Endothelial cell of umbilical vein (primary cell): ENCODE measurements around the gene ADARB1. TPM values are rescaled to one million over a fixed set of nuclear protein-coding genes. Genes with fewer than 3 reads are reported as not detected.

ENCODE experiments used
- BruUV-seq: library from RNA; stranded (reverse); fragments of 400-500 nt; replicated peaks from 2 replicates; lab custom pipeline; 2021; lab: Mats Ljungman, UMichigan
- CTCF ChIA-PET: fragments of 300-600, 350-600 bp; sonication (Branson Sonifier 250); formaldehyde crosslinking; loops from one replicate; lab custom pipeline; 2021; ENCODE audit warnings: antibody characterized with exemption, inconsistent platforms; lab: Charles Lee
- POLR2A ChIA-PET: fragments of 300-600, 350-600 bp; sonication (Branson Sonifier 250); formaldehyde crosslinking; loops from one replicate; lab custom pipeline; 2021; ENCODE audit warnings: antibody characterized with exemption, inconsistent platforms; lab: Charles Lee
- DNase-seq: peaks from one replicate; pipeline ENCODE4 v3.0.0-alpha.2; 2011; ENCODE audit warnings: low read depth, low spot score
- FAIRE-seq: peaks from 2 replicates; lab custom pipeline; 2011; peaks lifted over from hg19 to GRCh38; lab: Jason Lieb, UNC
- H2AFZ ChIP-seq: 2 replicates; pipeline ENCODE4 v1.6.0; 2012; ENCODE audit warnings: low read depth, low read length, control low read depth, inconsistent platforms
- H3K27ac ChIP-seq: 2 replicates; pipeline ENCODE4 v1.5.1; 2011; ENCODE audit warnings: low read depth, mild to moderate bottlenecking, control low read depth, low read length, moderate library complexity; ENCODE audit not compliant: insufficient read depth
- H3K27me3 ChIP-seq, 2 experiments: 2 replicates each; pipeline versions ENCODE4 v1.6.0 to v1.6.1; 2011; ENCODE audit warnings: low read length in 2 of 2, mixed read lengths in 1 of 2; ENCODE audit not compliant: control insufficient read depth in 2 of 2, insufficient read depth in 2 of 2
- H3K36me3 ChIP-seq, 2 experiments: 2 replicates in 1 of 2; 3 replicates in 1 of 2; pipeline ENCODE4 v1.5.1; 2011; ENCODE audit warnings: low read length in 2 of 2, mild to moderate bottlenecking in 1 of 2, moderate library complexity in 1 of 2; ENCODE audit not compliant: control insufficient read depth in 2 of 2, insufficient read depth in 2 of 2; ENCODE audit errors: extremely low read depth in 1 of 2
- H3K4me1 ChIP-seq: 3 replicates; pipeline ENCODE4 v1.5.1; 2011; ENCODE audit warnings: mild to moderate bottlenecking, low read length; ENCODE audit not compliant: control insufficient read depth, insufficient read depth; ENCODE audit errors: extremely low read depth
- H3K4me2 ChIP-seq: 2 replicates; pipeline ENCODE4 v1.6.1; 2011; ENCODE audit warnings: low read length, control low read depth, mixed read lengths; ENCODE audit not compliant: insufficient read depth
- H3K4me3 ChIP-seq, 3 experiments: fragments of 200-600 bp in 1 of 3; sonication (generic), shearing (Covaris generic) in 1 of 3; replicated peaks in 1 of 3; 2 replicates each; pipeline ENCODE4 v1.5.1; 2011 to 2016; ENCODE audit warnings: control low read depth in 3 of 3, low read length in 3 of 3, mild to moderate bottlenecking in 2 of 3, inconsistent platforms in 1 of 3, low read depth in 1 of 3, moderate library complexity in 1 of 3; ENCODE audit not compliant: insufficient read depth in 1 of 3
- H3K79me2 ChIP-seq: 2 replicates; pipeline ENCODE4 v1.6.0; 2012; ENCODE audit warnings: low read length, inconsistent platforms; ENCODE audit not compliant: control insufficient read depth, insufficient read depth
- H3K9ac ChIP-seq: replicated peaks from 2 replicates; pipeline ENCODE3; 2011; ENCODE audit warnings: low read length, control low read depth; ENCODE audit not compliant: insufficient read depth; ENCODE audit errors: extremely low read depth
- H3K9me1 ChIP-seq: replicated peaks from 3 replicates; pipeline ENCODE4 v1.6.0; 2011; ENCODE audit warnings: mild to moderate bottlenecking, low read length; ENCODE audit not compliant: control insufficient read depth, insufficient read depth; ENCODE audit errors: extremely low read depth
- H3K9me3 ChIP-seq: replicated peaks from 2 replicates; pipeline ENCODE4 v1.5.1; 2012; ENCODE audit warnings: low read length, inconsistent platforms; ENCODE audit not compliant: control insufficient read depth, insufficient read depth
- H4K20me1 ChIP-seq: replicated peaks from 2 replicates; pipeline ENCODE3; 2011; ENCODE audit warnings: mild to moderate bottlenecking, low read length; ENCODE audit not compliant: control insufficient read depth, insufficient read depth; ENCODE audit errors: extremely low read depth
- EZH2 ChIP-seq: IDR thresholded peaks from 2 replicates; pipeline ENCODE4 v1.6.1; 2012; ENCODE audit warnings: borderline replicate concordance, low read depth, mild to moderate bottlenecking, moderate library complexity, low read length, inconsistent platforms; ENCODE audit not compliant: severe bottlenecking
- GATA2 ChIP-seq: IDR thresholded peaks from 2 replicates; pipeline ENCODE4 v1.7.0; 2011; ENCODE audit warnings: low read depth, mild to moderate bottlenecking, moderate library complexity, mixed read lengths, low read length; ENCODE audit not compliant: insufficient read length, insufficient read depth
- JUN ChIP-seq: IDR thresholded peaks from 2 replicates; pipeline ENCODE4 v1.6.1; 2011; ENCODE audit warnings: borderline replicate concordance, low read depth; ENCODE audit not compliant: insufficient read length, insufficient read depth
- POLR2A ChIP-seq: IDR thresholded peaks from 2 replicates; pipeline ENCODE4 v1.6.1; 2012; ENCODE audit warnings: low read depth, mild to moderate bottlenecking, control low read depth, low read length
- POLR2AphosphoS5 ChIP-seq: IDR thresholded peaks from 2 replicates; pipeline ENCODE4 v1.6.1; 2012; ENCODE audit warnings: low read depth, mild to moderate bottlenecking, control low read depth, low read length, moderate library complexity; ENCODE audit not compliant: insufficient read depth
- dilution Hi-C: fragments of 300-500 bp; cut with MboI; formaldehyde crosslinking; loops from one replicate; pipeline ENCODE4 v1.15.0; 2019; ENCODE audit warnings: low sequenced_read_pairs; ENCODE audit not compliant: extremely low pct_ligation_motif_present
- intact Hi-C: fragments of 100-400 bp; cut with micrococcal nuclease; formaldehyde crosslinking; loops from one replicate; pipeline ENCODE4 v1.10.0; 2022
- polyA plus RNA-seq, 4 experiments: library from polyadenylated mRNA; depleted of rRNA in 3 of 4; stranded (reverse) in 3 of 4; unstranded in 1 of 4; fragments of >200 nt; gene quantifications; 2 replicates each; pipeline versions ENCODE4 v1.2.1 to v1.2.3, GENCODE V29; 2011 to 2012; ENCODE audit warnings: missing spikeins in 1 of 4
- total RNA-seq: library from RNA; stranded (reverse); gene quantifications from 2 replicates; pipeline ENCODE4 v1.2.3, GENCODE V29; 2021
- TF ChIP-seq, protein P1 (sequence below), 2 donors: IDR thresholded peaks; 1 replicate in 1 of 2; 2 replicates in 1 of 2; pipeline ENCODE4 v1.5.1; 2011; ENCODE audit warnings: low read length in 2 of 2, mild to moderate bottlenecking in 2 of 2, moderate library complexity in 2 of 2, control low read depth in 1 of 2, inconsistent platforms in 1 of 2, low read depth in 1 of 2; ENCODE audit not compliant: insufficient read depth in 1 of 2; ENCODE audit errors: extremely low read depth in 1 of 2
- TF ChIP-seq, protein P2 (sequence below): IDR thresholded peaks from 2 replicates; pipeline ENCODE4 v1.6.1; 2011; ENCODE audit not compliant: insufficient read depth, insufficient read length

The ADARB1 gene
- total and polyA plus RNA-seq, 2 donors (not counting 3 experiments of a cell fraction or from before 2014, with no cell fraction given): 32.5 to 54.3 TPM

DNA sequence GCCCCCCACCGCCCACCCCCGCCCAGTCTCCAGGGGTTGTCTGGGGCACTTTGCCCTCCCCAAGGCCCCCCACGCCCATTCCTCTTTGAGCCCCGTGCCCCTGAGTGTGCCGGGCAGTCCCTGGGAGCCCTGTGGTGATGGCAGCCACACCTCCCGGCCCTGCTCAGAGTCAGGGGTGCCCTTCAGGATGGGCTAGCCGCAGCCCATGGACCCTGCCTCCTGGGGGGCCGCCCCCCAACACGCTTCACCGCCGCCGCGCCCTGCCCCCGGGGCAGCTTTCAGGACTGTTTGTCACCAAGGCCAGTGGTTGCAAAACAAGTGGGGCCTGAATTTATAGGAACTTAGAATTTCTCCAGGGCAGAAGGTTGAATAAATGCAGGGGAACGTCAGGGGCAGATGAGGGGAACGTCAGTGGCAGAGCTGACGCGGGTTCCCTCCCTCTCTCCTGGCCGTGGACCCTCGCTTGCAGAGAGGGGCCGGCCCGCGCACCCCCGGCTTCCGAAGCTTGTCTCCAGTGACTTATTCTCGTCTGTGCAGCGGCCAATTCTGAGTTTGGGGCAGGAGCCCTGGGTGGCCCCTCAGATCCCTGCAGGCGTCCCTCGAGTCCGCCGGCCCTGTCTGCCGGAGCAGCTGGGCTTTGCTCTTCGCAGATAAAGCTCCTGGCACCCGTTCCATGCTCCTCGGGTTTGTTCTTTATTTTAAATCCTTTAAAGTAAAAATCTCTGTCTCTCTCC lies 41.2 kb upstream of the ADARB1 start:
- no peak for DNase-seq
- no peaks in the 10 kb centered on the region for H3K36me3 ChIP-seq
- H3K4me1 ChIP-seq: no peaks in the 10 kb centered on the region
- H4K20me1 ChIP-seq: no peaks in the 10 kb centered on the region
- no peak overlapping the region for H3K27ac ChIP-seq
- no peak for FAIRE-seq
- no peak overlapping the region for H2AFZ ChIP-seq
- no peaks in the 10 kb centered on the region for H3K9me3 ChIP-seq
- no peak overlapping the region for H3K9ac ChIP-seq
- no peak overlapping the region for H3K4me3 ChIP-seq
- no peaks in the 10 kb centered on the region for H3K79me2 ChIP-seq
- intact Hi-C loops (no loop called here), dilution Hi-C loops (no loop called here)
- BruUV-seq: no TSS peak
- no peak overlapping the region for H3K4me2 ChIP-seq
- H3K27me3 ChIP-seq: no peaks in the 10 kb centered on the region
- H3K9me1 ChIP-seq: no peaks in the 10 kb centered on the region
- TF ChIP-seq, protein P1, sequence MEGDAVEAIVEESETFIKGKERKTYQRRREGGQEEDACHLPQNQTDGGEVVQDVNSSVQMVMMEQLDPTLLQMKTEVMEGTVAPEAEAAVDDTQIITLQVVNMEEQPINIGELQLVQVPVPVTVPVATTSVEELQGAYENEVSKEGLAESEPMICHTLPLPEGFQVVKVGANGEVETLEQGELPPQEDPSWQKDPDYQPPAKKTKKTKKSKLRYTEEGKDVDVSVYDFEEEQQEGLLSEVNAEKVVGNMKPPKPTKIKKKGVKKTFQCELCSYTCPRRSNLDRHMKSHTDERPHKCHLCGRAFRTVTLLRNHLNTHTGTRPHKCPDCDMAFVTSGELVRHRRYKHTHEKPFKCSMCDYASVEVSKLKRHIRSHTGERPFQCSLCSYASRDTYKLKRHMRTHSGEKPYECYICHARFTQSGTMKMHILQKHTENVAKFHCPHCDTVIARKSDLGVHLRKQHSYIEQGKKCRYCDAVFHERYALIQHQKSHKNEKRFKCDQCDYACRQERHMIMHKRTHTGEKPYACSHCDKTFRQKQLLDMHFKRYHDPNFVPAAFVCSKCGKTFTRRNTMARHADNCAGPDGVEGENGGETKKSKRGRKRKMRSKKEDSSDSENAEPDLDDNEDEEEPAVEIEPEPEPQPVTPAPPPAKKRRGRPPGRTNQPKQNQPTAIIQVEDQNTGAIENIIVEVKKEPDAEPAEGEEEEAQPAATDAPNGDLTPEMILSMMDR (IDR thresholded peaks at IDR 0.05; ENCODE audit: extremely low read depth in 1 of 2, insufficient read depth in 1 of 2, low read depth in 1 of 2, low read length in 2 of 2): no peak
- TF ChIP-seq POLR2AphosphoS5 (no peak), POLR2A (no peak), GATA2 (no peak), JUN (no peak), EZH2 (no peak)
- TF ChIP-seq, protein P2, sequence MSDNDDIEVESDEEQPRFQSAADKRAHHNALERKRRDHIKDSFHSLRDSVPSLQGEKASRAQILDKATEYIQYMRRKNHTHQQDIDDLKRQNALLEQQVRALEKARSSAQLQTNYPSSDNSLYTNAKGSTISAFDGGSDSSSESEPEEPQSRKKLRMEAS: no peak
- ChIA-PET CTCF (no interaction called here), POLR2A (no interaction called here)
